ENCODE measurements around the gene CETP. TPM values are rescaled to one million over a fixed set of nuclear protein-coding genes. Genes with fewer than 3 reads are reported as not detected.

Gene CETP
- total and polyA plus RNA-seq, 2 of the 8 experiments (the other 6 are each of a cell fraction or from before 2014, with no cell fraction given) = not detected

- H3K27me3 ChIP-seq (replicated peaks in 1 of 4; ENCODE audit: control insufficient read depth in 3 of 4, extremely low read depth in 1 of 4, insufficient read depth in 3 of 4, low read length in 3 of 4) = no peaks in the 10 kb centered on the region
- no peak overlapping the region for H2BK5ac ChIP-seq (ENCODE audit: low read depth, low read length)
- H2AFZ ChIP-seq (ENCODE audit: low read length) = no peak overlapping the region
- no peak overlapping the region for H4K5ac ChIP-seq (ENCODE audit: insufficient read length, low read depth, low read length)
- H3K79me1 ChIP-seq (ENCODE audit: low read depth, low read length) = no peaks in the 10 kb centered on the region
- H3K23me2 ChIP-seq (ENCODE audit: low read depth, low read length) = peaks cover under 1% of the 10 kb centered on the region; the same call in 1 of the 2 replicates
- DNase-seq (ENCODE audit: low read depth in 1 of 2, low spot score in 2 of 2) (no peak), FAIRE-seq (no peak)
- H4K20me1 ChIP-seq (replicated peaks in 1 of 2; ENCODE audit: control insufficient read depth in 1 of 2, insufficient read depth in 2 of 2, low read length in 2 of 2) = no peaks in the 10 kb centered on the region
- peaks cover 5 to 12% (median 7%) of the 10 kb centered on the region in 4 experiments for H3K4me1 ChIP-seq (replicated peaks in 1 of 4; ENCODE audit: control insufficient read depth in 3 of 4, insufficient read depth in 4 of 4, low read length in 3 of 4)
- no peak overlapping the region for H3K4me2 ChIP-seq (ENCODE audit: insufficient read depth in 1 of 2, low read depth in 2 of 2, low read length in 2 of 2)
- no peak overlapping the region for H3K14ac ChIP-seq (ENCODE audit: insufficient read length)
- ChIA-PET POLR2A (ENCODE audit: partially characterized antibody) (interaction anchor here (0.9 to 1.5 kb wide), 4 partner anchors 9 to 53 kb away, joined by 3 to 6 read pairs (median 4); no protein-coding TSS in a partner anchor), CTCF (ENCODE audit: partially characterized antibody) (interaction anchor here (0.7 to 2.5 kb wide), 6 partner anchors 14 to 51 kb away, joined by 3 to 6 read pairs (median 4); no protein-coding TSS in a partner anchor)
- no peak overlapping the region for H4K91ac ChIP-seq (replicated peaks; ENCODE audit: insufficient read length, low read length)
- no peak overlapping the region for H3K9ac ChIP-seq (replicated peaks in 1 of 4; ENCODE audit: extremely low read depth in 1 of 4, low read depth in 3 of 4, low read length in 3 of 4)
- H4K8ac ChIP-seq (ENCODE audit: extremely low read depth, insufficient read depth, low read length) = no peak overlapping the region
- no peak overlapping the region for H2BK12ac ChIP-seq (ENCODE audit: low read depth, low read length)
- no peak overlapping the region for H3K4ac ChIP-seq (replicated peaks; ENCODE audit: insufficient read length, low read depth, low read length)
- no peak overlapping the region for H3K23ac ChIP-seq (ENCODE audit: insufficient read length)
- H2BK15ac ChIP-seq (ENCODE audit: low read length) = no peak overlapping the region
- H3K4me3 ChIP-seq (ENCODE audit: extremely low read depth in 1 of 4, insufficient read depth in 2 of 4, low read depth in 3 of 4, low read length in 4 of 4) = no peak overlapping the region
- no peak overlapping the region for H3K18ac ChIP-seq (ENCODE audit: extremely low read depth, low read length)
- no peaks in the 10 kb centered on the region for H3K9me3 ChIP-seq (ENCODE audit: insufficient read depth in 2 of 2, low read depth in 1 of 2, low read length in 1 of 2)
- no peak overlapping the region for H2BK120ac ChIP-seq (replicated peaks; ENCODE audit: low read depth, low read length)
- H2AK5ac ChIP-seq (ENCODE audit: low read depth, low read length) = no peak overlapping the region
- H3K36me3 ChIP-seq (ENCODE audit: control insufficient read depth in 2 of 4, insufficient read depth in 4 of 4, low read length in 3 of 4) = no peaks in the 10 kb centered on the region
- 0 out of 4 replicates have a peak, but pooled peaks cover 0 to under 1% of the 10 kb centered on the region in 2 experiments for H3K79me2 ChIP-seq (ENCODE audit: control insufficient read depth in 1 of 2, insufficient read depth in 2 of 2, low read length in 2 of 2)
- no peak overlapping the region for H3K56ac ChIP-seq (replicated peaks; ENCODE audit: insufficient read length, low read depth, low read length)
- no peak overlapping the region for H2BK20ac ChIP-seq (ENCODE audit: low read length)
- no peak overlapping the region for H3K27ac ChIP-seq (ENCODE audit: low read depth, low read length)
- WGBS, 2 experiments (ENCODE audit: extremely low coverage in 1 of 2, insufficient coverage in 1 of 2, insufficient read length in 1 of 2, insufficient replicate concordance in 2 of 2, low coverage in 1 of 2, low lambda C conversion rate in 2 of 2, missing lambda C conversion rate in 1 of 2) = 88% methylated on average over 2 of the region's 2 CpGs; no CpG with 5 or more reads in 1 of the 2 experiments
- TF ChIP-seq RNF2 (IDR thresholded peaks at IDR 0.05; ENCODE audit: borderline replicate concordance, low read depth, low read length, missing control alignments, poor library complexity, severe bottlenecking) (no peak), TBP (IDR thresholded peaks at IDR 0.05; ENCODE audit: low read depth, low read length) (no peak), KDM5A (IDR thresholded peaks at IDR 0.05; ENCODE audit: low read length) (no peak), EP300 (IDR thresholded peaks at IDR 0.05; ENCODE audit: borderline replicate concordance in 1 of 2, low read depth in 2 of 2, low read length in 2 of 2) (no peak), SUZ12 (IDR thresholded peaks at IDR 0.05; ENCODE audit: low read length) (no peak), CHD1 (IDR thresholded peaks at IDR 0.05; ENCODE audit: low read depth, low read length) (no peak), SIX5 (IDR thresholded peaks at IDR 0.05; ENCODE audit: low read depth, low read length) (no peak), GABPA (IDR thresholded peaks at IDR 0.05; ENCODE audit: borderline replicate concordance, insufficient read depth, low read length) (no peak), ZNF274 (IDR thresholded peaks at IDR 0.05; ENCODE audit: borderline replicate concordance, extremely low read depth, low read length) (no peak), TAF1 (IDR thresholded peaks at IDR 0.05; ENCODE audit: low read depth, low read length) (no peak), POLR2A (IDR thresholded peaks at IDR 0.05; ENCODE audit: control extremely low read depth in 1 of 2, low read depth in 2 of 2, low read length in 2 of 2) (no peak), NANOG (IDR thresholded peaks at IDR 0.05; ENCODE audit: insufficient read depth, low read depth, low read length, poor library complexity, severe bottlenecking) (no peak), BACH1 (IDR thresholded peaks at IDR 0.05; ENCODE audit: low read length) (no peak)
- TF ChIP-seq, protein P1, sequence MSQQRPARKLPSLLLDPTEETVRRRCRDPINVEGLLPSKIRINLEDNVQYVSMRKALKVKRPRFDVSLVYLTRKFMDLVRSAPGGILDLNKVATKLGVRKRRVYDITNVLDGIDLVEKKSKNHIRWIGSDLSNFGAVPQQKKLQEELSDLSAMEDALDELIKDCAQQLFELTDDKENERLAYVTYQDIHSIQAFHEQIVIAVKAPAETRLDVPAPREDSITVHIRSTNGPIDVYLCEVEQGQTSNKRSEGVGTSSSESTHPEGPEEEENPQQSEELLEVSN (IDR thresholded peaks at IDR 0.05) = no peak
Observed at GRCh38 chr16:56927471-56927870, 34.3 kb upstream of the CETP start.
